ENCODE results near the gene S100A14.

Gene S100A14

DNA sequence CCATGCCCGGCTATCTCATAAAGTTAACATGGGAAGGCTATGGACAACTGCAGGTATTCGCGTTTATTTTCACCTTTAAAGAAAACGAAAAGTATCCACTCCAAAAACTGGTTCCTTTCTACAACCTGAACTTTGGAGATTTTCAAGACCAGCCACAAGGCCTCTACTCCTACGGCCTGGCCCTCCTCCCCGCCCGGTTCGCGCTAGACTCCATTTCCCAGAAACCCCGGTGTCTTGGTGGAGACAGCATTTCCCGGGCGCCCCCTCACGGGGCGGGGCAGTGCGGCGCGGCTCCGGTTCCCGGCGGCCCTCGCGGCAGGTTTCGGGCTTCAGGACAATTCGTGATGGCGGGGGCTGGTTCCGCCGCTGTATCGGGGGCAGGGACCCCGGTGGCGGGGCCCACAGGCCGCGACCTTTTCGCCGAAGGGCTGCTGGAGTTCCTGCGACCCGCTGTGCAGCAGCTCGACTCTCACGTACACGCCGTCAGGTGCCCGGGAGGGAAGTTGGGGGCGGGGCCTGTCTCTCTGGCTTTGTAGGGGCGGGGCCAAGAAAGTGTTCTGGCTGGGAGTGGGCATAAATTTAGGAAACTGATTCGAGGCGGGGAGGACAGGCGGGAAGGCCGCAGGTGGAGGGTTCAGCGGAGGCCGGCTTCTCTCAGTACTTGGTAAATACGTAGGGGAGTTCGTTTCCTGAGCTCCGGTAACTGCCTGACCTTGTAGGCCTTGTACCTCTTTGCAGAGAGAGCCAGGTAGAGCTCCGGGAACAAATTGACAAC, 42.5 kb upstream of the S100A14 start, which contains the start of gene SNAPIN:
Gene SNAPIN, plus strand, starts transcription at position 304 of the 775 bp plus-strand sequence. Its CDS starts 41 bp downstream, at position 345.
- peak within 1 kb of the TSS; percentile 64 for H3K4me3 ChIP-seq (ENCODE audit: low read depth, low read length)
- TF ChIP-seq CTCF (IDR thresholded peaks at IDR 0.05; ENCODE audit: borderline replicate concordance, insufficient read depth, low read depth, low read length) = no peak

- no peak overlapping the region for H3K4me3 ChIP-seq (ENCODE audit: low read depth, low read length)
- TF ChIP-seq CTCF (IDR thresholded peaks at IDR 0.05; ENCODE audit: borderline replicate concordance, insufficient read depth, low read depth, low read length) = no peak
These were observed 39.2 kb upstream of the S100A14 start for GRCh38 chr1:153655333-153655732.

- TF ChIP-seq CTCF (IDR thresholded peaks at IDR 0.05; ENCODE audit: borderline replicate concordance, insufficient read depth, low read depth, low read length) = no peak
- H3K4me3 ChIP-seq (ENCODE audit: low read depth, low read length) = no peak overlapping the region
These were observed 36.8 kb upstream of the S100A14 start for GRCh38 chr1:153652805-153653500.

- TF ChIP-seq CTCF (IDR thresholded peaks at IDR 0.05; ENCODE audit: borderline replicate concordance, insufficient read depth, low read depth, low read length) = no peak
- no peak overlapping the region for H3K4me3 ChIP-seq (ENCODE audit: low read depth, low read length)
These were observed 35.6 kb upstream of the S100A14 start for GRCh38 chr1:153651771-153652170.

- H3K4me3 ChIP-seq (ENCODE audit: low read depth, low read length) = no peak overlapping the region
- no peak for TF ChIP-seq CTCF (IDR thresholded peaks at IDR 0.05; ENCODE audit: borderline replicate concordance, insufficient read depth, low read depth, low read length)
These were observed 33.7 kb upstream of the S100A14 start for GRCh38 chr1:153649863-153650235.

GRCh38 chr1:153649137-153649862, 33.2 kb upstream of the S100A14 start:
- no peak for TF ChIP-seq CTCF (IDR thresholded peaks at IDR 0.05; ENCODE audit: borderline replicate concordance, insufficient read depth, low read depth, low read length)
- H3K4me3 ChIP-seq (ENCODE audit: low read depth, low read length) = no peak overlapping the region
